HG03469 (cell line): ENCODE measurements around the gene RNF32.

Source experiments
- ATAC-seq: cut with Tn5 transposase; IDR thresholded peaks from one replicate; pipeline ENCODE4 v1.9.1; 2021; ENCODE audit warnings: mild to moderate bottlenecking, moderate library complexity, moderate number of reproducible peaks; ENCODE audit not compliant: unreplicated experiment

Gene RNF32

DNA sequence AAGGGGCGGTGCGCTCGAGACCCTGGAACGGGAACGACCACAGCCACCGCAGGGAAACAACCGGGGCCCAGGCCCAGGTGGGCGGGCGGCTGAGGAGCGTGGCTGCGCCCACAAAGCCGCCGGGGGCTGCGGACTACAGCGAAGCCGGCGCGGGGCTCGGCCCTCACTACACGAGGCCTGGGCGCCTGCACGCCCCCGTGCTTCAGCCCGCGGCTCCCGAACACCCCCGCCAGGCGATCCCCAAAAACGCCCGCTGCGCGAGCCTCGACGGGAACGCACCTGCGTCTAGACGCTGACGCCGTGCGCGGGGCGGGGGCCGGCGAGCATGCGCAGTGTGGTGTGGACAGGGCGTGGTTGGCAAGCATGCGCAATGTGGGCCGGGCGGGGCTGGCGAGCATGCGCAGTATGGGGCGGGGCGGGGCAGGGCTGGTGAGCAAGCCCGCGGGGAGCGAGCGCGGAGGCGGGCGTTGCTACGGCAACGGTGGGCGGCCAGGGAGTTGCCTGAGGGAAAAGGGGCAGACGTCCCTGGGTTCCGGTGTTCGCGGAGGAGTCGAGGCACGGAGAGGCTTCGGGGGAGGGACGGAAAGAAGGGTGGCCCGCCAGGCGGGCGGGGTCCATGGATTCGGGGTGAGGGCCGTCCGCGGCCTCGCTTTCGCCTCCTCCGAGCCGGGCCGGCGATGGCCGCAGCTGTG, at the start of gene RNF32:
Gene RNF32, plus strand, starts transcription at position 518 of the 692 bp plus-strand sequence. CDS start 3,104 bp downstream, outside the sequence.
- peak; percentile 70 for ATAC-seq

DNA sequence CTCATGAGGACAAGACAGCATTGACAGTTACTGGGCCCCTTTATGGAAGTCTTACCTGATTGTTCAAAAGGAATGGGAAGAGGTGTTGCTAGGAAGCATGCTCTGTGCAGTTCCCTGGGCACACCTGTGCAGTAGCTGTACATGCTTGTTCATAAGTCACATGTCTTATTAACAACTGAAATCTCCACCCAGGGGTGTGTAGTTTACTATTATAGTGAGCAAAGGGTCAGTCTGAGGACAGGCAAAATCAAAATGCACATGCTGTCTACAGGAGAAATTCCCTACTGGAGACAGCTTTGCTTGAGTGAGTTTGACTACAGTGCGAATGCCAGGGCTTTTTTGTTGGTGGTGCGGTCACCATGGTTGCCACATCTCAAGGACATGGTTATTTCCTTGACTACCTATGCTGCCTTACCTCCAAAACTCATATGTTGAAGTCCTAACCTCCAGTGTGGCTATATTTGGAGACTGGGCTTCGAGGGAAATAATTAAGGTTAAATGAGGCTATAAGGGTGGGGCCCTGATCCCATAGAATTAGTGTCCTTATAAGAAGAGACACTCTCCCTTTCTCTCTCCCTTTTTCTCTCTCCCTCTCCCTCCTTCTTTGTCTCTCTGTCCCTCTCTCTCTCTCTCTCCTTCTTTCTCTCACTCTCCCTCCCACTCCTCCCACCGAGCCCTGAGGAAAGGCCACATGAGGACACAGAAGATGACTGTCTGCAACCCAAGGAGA, 48.3 kb upstream of the RNF32 start:
- no peak for ATAC-seq

DNA sequence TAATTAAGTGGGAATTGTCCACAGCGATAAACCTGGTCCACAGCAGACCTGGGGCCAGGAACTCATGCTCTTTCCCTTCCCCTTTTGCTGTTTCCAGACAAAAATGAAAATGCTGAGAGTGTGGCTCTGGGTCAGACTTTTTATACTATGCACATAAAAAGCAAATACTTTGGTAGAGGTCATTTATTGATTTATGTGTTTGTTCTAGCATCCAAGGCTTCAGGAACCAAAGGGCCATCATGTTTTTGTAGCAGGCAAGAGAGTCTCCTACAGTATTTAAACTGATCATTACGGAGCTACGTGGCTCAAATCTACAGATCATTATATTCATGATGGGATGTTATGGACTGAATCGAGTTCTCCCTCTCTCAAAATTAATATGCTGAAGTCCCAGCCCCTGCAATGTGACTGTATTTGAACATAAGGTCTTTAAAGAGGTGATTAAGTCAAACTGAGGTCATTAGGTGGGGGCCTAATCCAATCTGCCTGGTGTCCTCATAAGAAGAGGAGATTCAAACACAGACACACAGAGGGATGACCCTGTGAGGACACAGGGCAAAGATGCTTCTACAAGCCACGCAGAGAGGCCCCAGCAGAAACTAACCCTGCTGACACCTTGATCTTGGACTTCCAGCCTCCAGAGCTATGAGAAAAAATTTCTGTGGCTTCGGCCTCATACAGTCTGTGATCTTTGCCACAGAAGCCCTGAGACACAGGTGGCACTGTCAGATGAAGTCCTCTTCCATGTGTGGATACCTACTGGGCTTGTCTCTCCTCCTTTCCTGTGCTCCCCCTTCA, 46.1 kb upstream of the RNF32 start:
- no peak for ATAC-seq

DNA sequence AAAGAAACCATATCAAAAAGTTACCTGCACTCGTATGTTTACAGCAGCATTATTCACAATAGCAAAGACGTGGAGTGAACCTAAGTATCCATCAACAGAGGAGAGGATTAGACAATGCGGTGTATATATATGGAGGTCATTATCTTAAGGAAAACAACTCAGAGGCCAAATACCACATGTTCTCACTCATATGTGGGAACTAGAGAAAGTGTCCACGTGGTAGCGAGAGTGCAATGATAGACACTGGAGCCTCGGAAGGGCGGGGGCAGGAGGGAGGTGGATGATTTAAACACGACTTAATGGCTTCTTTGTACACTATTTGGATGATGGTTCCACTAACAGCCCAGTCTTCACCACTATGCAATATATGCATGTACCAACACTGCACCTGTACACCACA, 40.1 kb upstream of the RNF32 start:
- no peak for ATAC-seq

DNA sequence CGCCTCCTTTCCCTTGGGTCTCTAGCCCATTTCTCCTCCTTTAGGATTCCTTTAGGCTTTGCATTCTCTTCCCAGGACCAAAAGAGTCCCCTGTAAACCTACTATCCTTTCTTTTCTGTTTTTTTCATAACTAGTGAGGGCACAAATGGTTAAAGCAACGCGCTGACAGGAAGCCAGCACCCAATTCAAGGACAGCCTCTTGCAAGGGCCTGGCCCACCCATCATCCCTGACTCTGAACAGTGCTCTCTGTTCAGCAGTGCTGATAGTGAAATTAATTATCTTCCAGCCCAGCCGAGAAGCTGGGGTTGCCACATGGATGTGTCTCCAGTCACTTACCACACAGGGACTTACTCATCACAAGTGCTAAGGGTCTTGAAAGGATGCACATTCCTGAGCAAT, 38.3 kb upstream of the RNF32 start:
- ATAC-seq, result no peak

DNA sequence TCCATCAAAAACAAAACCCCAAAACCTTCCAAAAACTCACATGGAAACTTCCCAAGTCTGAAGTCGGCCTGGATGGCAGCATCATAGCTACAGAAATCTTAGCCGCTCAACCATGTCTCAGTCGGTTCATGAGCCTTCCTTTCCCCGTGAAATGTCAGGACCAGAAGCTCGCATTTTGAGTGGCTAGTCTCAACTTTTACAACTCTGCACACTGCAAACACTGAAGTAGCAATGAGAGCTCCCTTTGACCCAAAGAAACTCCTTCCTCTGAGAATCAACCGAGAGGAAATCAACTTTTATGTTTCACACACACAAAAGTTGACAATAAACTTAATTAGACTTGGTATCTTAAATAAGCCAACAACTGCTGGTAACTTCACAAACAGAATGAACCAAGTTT, 37.6 kb upstream of the RNF32 start:
- no peak for ATAC-seq

DNA sequence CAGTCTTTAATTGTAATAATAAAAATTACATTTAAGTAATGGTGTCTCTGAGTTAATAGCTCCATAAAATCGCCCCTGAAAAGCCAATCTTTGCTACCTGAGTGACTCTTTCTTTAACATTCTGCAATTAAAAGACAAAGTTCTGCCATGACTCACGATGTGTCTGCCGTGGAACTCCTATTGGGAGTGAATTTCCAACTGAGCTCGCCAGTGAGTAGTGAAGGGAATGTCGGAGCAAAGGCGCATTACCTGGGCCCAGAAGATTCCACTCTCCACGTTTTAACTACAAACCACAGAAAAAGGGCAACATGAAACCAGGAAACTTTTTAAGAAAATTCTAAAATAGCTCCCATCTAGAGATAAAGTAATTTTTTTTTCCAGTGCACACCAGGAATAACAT, 36.9 kb upstream of the RNF32 start:
- ATAC-seq, result no peak

DNA sequence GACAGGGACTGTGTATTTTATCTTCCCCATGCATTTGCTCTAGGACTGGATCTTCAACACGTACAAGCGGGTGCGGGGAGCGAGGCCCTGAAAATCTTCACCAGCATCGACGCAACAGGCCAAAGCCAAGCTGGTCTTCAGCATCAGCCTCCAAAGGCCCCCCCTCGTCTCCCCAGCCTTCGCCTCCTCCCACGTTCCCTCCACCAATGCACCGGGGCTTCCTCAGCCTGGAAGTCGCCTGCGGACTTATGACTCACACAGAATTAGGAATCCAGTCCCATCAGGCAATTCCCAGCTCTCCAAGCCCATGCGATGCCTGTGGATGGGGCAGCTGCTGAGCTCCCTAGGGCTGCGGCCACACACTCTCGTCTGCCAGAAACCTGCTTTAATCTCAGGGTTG, 36.3 kb upstream of the RNF32 start:
- no peak for ATAC-seq

DNA sequence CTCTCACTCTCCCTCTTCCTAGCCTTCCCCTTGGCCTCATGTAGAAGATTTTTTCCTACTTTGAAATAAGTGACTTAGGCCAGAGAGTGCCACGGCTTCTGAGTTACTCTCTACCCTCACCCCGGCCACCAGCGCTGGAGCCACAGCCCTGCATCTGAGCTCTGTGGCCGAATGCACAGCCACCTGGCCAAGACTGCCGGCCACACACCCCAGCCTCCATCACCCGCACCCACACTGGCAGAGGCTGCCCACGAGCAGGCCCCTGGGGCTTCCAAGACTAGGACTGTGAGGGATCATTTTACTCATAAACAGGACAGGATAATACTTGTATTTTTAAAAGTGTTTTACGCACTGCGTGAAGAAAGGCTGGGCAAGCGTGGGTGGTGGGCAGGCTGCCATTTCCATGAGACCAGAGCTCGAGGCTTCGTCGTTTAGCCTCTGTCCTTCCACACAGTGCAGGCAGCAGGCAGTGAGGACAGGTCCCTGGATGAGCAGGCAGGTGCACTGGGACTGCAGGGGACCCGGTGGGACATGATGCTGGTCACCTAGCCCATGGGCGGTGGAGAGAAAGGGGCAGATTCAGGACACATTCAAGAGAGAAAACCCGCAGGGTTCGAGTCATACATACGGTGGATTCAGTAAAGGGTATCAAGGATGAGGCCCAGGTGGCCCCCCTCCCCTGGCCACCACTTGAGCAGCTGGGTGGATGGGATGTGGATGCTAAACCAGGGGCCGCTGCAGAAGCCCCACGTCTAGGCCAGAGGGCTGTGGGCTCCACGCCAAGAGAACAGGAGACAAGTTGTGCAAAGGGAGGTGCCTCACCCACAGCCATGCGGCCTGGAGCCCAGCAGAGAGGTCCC, 35.5 kb upstream of the RNF32 start:
- no peak for ATAC-seq

DNA sequence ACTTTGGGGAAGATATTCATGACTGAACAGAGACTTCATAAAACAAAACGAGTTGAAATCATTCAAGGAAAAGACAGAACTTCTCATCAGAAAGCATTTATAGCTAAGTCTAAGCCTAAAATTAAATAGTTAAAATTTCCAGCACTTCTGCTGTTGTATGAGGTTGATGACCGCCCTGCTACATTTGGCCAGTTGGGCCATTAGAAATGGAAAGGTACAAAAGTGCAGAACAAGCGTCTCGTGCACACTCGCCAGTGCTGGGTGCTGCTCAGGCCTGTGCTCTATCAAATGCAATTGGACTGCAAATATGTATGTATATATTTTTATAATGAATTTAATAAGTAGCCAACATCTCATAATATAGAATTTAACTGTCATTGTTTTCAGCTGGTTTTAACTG, 34.4 kb upstream of the RNF32 start:
- ATAC-seq, result no peak

DNA sequence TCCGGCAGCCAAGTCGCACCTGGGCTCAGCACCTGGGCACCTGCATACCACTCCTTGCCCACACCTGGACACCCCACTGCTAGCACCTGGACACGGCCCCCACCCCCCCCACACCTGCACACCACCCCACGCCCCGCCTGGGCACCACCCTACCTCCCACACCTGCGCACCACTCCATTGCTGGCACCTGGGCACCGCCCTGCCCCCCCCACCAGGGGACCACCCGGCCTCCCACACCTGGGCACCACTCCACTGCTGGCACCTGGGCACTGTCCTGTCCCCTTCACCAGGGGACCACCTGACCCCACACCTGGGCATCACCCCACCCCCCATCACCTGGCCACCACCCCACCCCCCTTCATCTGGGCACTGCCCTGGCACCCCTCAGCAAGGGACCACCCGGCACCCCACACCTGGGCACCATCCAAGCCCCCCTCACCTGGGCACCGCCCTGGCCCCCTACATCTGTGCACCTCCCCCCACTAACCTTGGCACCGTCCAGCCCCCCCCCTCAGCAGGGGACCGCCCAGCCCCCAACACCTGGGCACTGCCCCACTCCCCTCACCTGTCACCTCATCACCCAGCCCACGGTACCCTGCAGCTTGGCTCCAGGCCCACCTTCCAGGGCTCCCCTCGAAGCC, 33.8 kb upstream of the RNF32 start:
- no peak for ATAC-seq

DNA sequence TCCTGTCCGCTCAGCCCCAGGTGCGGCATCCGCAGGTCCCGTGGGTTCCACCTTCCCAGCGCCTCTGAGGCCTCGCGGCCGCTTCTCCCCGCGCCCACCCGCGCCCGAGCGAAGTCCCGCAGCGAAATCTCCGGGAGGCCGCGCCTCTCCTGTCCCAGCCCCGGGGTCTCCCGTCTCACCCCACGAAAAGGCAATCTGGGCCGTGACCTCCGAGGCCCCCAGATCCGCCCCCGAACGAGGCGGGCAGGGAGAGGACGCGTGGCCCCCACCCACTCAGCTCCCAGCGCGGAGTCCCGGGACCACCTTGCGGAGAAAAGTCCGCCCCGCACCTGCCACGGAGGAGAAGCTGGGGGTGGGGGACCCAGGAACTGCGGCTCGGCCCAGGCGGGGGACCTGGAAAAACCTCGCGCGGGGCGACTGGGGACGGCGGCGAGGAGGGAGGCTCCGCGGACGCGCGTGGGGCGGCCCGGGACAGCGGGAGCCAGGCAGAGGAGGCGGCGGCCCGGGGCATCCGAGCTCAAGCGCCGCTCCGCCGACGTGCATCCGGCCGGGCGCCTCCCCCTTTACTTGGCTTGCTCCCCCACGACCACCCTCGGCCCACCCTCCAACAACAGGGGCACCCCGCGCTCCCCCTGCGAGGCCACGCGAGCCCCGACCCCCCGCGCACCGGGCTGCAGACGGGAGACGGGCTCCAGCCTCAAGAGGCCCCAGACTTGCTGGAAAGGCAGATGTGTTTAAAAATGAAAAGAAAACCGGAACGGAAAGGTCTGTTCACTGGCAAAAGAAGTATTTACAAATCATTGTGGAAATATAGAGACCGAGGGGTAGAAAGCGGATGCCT, 33.0 kb upstream of the RNF32 start:
- ATAC-seq, result no peak

DNA sequence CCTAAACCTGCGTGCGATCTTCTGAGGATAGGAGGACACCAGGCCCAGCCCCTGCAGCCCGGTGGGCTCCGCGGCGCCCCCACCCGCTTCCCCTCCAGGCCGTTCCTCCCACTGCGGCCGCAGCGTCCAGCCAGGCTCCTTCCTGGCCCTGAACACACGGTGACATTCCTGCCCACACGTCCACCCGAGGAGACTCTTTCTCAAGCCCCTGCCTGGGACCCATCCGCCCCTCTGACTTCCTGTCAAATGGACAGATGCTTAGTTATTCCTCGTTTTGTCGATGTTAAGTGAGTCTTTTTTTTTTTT, 32.4 kb upstream of the RNF32 start:
- ATAC-seq, result no peak

DNA sequence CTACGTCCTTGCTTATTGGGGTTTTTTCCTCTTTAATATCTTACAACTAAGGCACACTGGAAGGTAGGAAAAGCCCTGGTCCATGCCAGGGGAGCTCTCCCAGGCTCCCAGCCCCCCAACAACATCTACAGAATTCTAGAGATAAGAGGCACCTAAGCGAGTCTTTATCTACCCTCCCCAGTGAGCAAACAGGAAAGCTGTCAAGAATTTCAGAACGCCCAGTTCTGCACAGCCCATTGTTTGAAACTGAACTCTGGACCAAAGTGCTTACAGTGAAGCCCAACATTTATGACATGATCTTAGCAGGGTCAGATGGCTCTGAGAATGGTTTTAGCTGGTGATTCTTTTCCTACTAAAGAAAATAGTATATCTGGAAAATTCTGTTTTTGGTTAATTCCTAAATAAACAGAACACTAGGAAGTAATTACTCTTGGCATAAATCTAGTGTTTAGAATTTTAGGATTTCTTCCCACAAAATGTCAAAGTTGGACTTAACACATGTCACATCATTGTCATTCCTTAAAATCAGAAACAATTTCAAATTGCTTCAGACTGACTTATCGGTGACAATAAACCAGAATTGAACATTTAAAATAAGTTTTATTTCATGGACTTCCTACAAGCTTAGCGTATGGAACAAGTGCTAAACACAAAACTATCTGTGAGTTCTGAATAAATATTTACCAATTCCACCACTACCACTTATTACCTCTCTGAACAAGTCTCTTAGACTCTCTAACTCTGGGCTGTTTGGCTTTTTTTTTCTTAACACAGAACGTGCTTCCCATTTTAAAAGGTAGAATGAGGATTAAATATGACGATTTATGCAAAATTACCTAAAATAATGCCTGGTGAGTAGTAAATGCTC, 31.3 kb upstream of the RNF32 start:
- ATAC-seq, result no peak

DNA sequence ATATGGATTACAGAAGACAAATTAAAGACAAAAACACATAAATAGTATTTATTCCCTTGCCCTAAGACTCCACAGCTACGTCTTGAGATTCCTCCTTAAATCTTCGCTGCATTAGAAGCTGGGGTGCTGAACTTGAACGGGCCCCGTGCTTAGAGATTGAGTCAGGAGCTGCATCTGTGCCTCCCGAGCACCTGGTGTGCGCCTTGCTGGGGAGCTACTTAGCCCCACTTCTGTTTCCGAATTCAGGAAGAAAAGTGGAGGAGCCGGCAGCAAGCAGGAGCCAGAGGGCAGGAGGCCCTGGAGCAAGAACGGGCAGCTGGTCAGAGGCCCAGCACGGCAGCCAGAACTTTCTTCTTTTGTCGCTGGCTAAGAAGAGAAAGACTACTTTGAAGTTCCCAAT, 30.4 kb upstream of the RNF32 start:
- no peak for ATAC-seq

DNA sequence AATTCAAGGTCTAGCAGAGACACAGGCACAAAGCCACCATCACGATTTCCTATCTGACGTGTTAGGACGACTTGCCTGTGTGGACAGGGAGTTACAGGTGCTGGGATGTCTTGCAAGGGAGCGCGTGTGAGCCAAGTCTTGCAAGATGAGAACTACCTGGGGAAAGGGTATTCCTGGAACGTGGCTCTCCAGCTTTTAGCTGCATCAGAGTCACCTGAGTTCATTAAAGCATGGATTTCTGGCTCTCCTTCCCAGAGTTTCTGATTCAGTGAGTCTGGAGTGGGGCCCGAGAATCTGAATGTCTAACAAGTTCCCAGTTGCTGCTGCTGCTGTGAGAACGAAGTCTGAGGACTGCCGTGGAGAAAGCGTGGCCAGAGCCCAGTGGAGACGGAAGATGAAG, 30.0 kb upstream of the RNF32 start:
- ATAC-seq, result no peak

DNA sequence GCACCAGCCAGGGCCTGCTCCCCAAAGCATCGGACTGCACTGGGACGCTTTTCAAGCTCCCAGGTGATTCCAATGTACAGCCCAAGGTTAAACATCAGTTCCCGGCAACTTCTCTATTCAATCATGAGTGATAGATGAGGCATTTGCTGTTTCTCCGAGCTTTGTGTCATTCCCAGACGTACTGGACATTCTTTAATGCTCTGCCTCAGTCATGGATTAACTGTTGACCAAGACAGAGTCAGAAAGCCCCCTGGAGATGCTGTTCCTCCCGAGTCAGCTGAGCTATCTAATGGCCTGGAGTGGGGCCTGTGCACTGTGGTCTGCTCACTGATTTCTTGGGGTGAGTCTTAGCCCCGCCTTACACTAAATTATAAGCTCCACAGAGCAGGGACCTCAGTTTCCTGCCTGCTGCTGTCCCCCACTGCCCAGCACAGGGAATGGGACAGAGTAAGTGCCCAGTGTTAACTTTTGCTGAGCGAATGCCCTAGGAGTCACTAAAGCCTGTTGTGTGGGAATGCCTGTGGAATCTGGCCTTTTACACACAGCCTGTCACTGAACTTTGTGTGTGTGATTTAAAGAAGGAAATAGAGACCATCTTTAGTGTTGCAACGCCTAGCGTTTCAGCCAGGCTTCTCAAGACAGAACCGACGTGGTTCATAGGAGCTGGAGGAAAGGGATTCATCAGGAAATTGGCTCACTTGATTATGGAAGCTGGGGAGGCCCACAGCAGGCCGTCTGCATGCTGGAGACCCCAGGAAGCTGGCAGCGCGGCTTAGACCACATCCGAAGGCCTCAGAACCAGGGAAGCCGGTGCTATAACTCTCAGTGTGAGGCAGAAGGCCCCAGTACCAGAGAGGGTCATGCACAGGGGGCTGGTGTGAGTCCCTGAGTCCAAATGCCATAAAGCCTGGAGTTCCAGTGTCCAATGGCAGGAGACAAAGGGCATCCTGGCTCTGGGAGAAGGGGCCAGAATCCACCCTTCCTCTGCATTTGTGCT, 29.3 kb upstream of the RNF32 start:
- ATAC-seq, result no peak

DNA sequence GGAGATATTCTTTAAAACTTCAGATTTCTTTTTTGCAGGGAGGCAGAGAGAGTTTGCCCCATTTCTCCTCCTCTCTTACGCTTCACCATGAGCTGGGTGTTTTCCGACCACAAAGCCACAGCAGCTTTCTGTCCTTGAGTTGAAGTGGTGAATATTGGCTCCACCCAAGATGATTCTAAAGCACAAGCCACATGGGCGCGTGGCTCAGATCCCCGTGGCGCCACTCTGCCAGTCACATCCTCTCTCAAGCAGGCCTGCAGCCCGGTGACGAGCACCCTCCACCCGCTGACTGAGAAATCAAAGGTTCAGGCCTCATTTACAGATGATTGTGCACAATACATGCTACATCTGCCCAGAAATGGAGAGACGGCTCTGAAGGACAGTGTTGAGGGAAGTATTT, 27.6 kb upstream of the RNF32 start:
- ATAC-seq, result no peak
